OCI-LY3 (cell line): ENCODE data around the gene FANCG.
A peak's percentile ranks its signal among the peaks of the same experiment; 100 is the strongest.

Source experiments
- H2AFZ ChIP-seq: fragments of 200-600, 300-600 bp; shearing (Covaris generic); 2 replicates; pipeline ENCODE4 v1.6.0; 2014; ENCODE audit warnings: antibody characterized with exemption, low read depth, low read length
- H3K27ac ChIP-seq: fragments of 200-600, 300-600 bp; sonication (generic); 2 replicates; pipeline ENCODE4 v1.5.1; 2014; ENCODE audit warnings: mild to moderate bottlenecking, low read length, moderate library complexity, mixed read lengths
- H3K27me3 ChIP-seq: fragments of 200-600, 300-600 bp; sonication (generic); 2 replicates; pipeline ENCODE4 v1.6.1; 2014; ENCODE audit warnings: low read depth, low read length, mixed read lengths
- H3K36me3 ChIP-seq: fragments of 200-600, 300-600 bp; sonication (generic); replicated peaks from 2 replicates; pipeline ENCODE3; 2014; ENCODE audit warnings: low read depth, low read length, mixed read lengths
- H3K4me1 ChIP-seq: fragments of 300-600, 200-600 bp; sonication (generic); 2 replicates; pipeline ENCODE4 v1.6.1; 2014; ENCODE audit warnings: low read length, mixed read lengths
- H3K4me2 ChIP-seq: fragments of 200-600, 300-600 bp; sonication (generic); 2 replicates; pipeline ENCODE4 v1.6.1; 2014; ENCODE audit warnings: low read length, mixed read lengths
- H3K4me3 ChIP-seq: fragments of 300-600, 200-600 bp; sonication (generic); 2 replicates; pipeline ENCODE4 v1.5.1; 2014; ENCODE audit warnings: antibody characterized with exemption, mild to moderate bottlenecking, low read length, moderate library complexity
- H3K79me2 ChIP-seq: fragments of 300-600, 200-600 bp; shearing (Covaris generic); 2 replicates; pipeline ENCODE4 v1.6.1; 2014; ENCODE audit warnings: mild to moderate bottlenecking, low read length, mixed read lengths
- H3K9ac ChIP-seq: fragments of 300-600, 200-600 bp; shearing (Covaris generic); 2 replicates; pipeline ENCODE4 v1.6.0; 2014; ENCODE audit warnings: mild to moderate bottlenecking, low read length, moderate library complexity
- H3K9me3 ChIP-seq: fragments of 200-600, 300-600 bp; shearing (Covaris generic); 2 replicates; pipeline ENCODE4 v1.6.1; 2014; ENCODE audit warnings: low read length, mixed read lengths; ENCODE audit not compliant: insufficient read depth
- H4K20me1 ChIP-seq: fragments of 200-600, 300-600 bp; sonication (generic); 2 replicates; pipeline ENCODE4 v1.6.1; 2016; ENCODE audit warnings: low read length, mixed read lengths; ENCODE audit not compliant: insufficient read depth
- EZH2phosphoT487 ChIP-seq: fragments of 200-600 bp; shearing (Covaris generic); IDR thresholded peaks from 2 replicates; pipeline ENCODE4 v1.6.1; 2018; ENCODE audit warnings: antibody characterized with exemption, mixed run types, low read depth
- TF ChIP-seq, protein P1 (sequence below): fragments of 200-600, 300-600 bp; sonication (generic); IDR thresholded peaks from 2 replicates; pipeline ENCODE4 v1.5.1; 2014; ENCODE audit warnings: antibody characterized with exemption, low read length, low read depth

FANCG gene

DNA sequence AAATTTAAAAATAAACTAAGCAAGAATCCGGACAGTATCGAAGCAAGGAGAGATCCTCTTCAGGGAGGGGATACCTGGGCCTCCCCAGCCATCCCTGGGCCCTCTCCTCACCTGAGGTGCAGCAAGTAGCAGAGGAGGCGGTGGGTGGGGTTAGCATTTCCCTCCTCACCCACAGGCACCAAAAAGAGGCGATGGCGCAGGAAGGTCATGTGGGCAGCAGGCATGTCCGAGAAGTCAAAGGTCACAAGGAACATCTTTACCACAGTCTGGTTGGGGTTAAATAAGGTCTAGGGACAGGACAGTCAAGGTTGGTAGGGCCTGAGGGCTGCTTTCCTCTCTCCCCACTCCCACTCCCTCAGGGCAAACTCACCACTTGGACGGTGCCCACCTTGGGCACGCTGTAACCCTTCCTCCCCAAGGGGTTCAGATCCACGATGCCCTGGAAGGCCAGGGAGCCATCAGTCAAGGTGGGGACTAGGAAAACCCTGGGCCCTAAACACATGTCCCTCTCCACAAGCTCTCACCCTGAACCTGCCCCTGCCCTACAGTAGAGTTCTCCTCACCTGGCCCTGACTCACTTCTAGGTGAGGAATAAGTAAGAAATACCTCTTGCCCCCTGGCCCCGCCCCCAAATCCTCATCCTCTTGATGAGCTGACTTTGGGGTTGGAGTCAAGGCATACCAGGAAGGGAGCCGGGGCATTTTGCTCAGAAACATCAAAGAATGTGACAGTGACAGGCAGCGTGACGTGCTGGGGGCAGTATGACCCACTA is 26.0 kb upstream of the FANCG start:
- Histone ChIP-seq H3K4me3 (no peak overlapping the region), H2AFZ (no peak overlapping the region), H3K4me2 (no peak overlapping the region), H3K9ac (no peak overlapping the region), H3K36me3 (peaks cover 13% of the 10 kb centered on the region), H3K4me1 (peaks cover 18% of the 10 kb centered on the region), H3K79me2 (peaks cover 19% of the 10 kb centered on the region), H3K9me3 (no peaks in the 10 kb centered on the region), H3K27ac (no peak overlapping the region), H3K27me3 (no peaks in the 10 kb centered on the region), H4K20me1 (0 out of 2 replicates have a peak, but pooled peaks cover 5% of the 10 kb centered on the region)
- TF ChIP-seq, protein P1, sequence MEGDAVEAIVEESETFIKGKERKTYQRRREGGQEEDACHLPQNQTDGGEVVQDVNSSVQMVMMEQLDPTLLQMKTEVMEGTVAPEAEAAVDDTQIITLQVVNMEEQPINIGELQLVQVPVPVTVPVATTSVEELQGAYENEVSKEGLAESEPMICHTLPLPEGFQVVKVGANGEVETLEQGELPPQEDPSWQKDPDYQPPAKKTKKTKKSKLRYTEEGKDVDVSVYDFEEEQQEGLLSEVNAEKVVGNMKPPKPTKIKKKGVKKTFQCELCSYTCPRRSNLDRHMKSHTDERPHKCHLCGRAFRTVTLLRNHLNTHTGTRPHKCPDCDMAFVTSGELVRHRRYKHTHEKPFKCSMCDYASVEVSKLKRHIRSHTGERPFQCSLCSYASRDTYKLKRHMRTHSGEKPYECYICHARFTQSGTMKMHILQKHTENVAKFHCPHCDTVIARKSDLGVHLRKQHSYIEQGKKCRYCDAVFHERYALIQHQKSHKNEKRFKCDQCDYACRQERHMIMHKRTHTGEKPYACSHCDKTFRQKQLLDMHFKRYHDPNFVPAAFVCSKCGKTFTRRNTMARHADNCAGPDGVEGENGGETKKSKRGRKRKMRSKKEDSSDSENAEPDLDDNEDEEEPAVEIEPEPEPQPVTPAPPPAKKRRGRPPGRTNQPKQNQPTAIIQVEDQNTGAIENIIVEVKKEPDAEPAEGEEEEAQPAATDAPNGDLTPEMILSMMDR, result no peak
- TF ChIP-seq EZH2phosphoT487, result no peak

DNA sequence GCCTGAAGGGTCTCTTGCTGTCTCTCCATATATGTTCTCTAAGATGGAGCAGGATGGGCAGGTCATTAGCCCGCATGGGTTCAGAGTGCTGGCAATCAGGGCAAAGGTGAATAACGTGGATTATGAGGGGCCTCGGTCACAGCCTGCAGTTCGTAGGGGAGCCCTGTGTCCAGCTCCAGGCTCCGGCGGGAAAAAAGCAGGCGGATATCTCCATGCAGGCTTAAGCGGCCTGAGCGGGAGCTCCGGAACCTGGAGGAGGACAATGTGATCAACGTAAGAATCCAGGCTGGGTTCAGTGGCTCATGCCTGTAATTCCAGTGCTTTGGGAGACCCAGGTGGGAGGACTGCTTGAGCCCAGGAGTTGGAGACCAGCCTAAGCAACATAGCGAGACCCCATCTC is 25.4 kb upstream of the FANCG start:
- no peaks in the 10 kb centered on the region for H3K9me3 ChIP-seq
- peaks cover 19% of the 10 kb centered on the region for H3K79me2 ChIP-seq
- no peaks in the 10 kb centered on the region for H3K27me3 ChIP-seq
- no peak overlapping the region for H2AFZ ChIP-seq
- no peak overlapping the region for H3K9ac ChIP-seq
- H3K4me2 ChIP-seq, result no peak overlapping the region
- H3K4me3 ChIP-seq, result no peak overlapping the region
- H3K4me1 ChIP-seq, result peaks cover 13% of the 10 kb centered on the region
- H4K20me1 ChIP-seq, result 0 out of 2 replicates have a peak, but pooled peaks cover under 1% of the 10 kb centered on the region
- peaks cover 18% of the 10 kb centered on the region for H3K36me3 ChIP-seq
- no peak overlapping the region for H3K27ac ChIP-seq
- TF ChIP-seq EZH2phosphoT487, result no peak
- TF ChIP-seq, protein P1, result no peak

DNA sequence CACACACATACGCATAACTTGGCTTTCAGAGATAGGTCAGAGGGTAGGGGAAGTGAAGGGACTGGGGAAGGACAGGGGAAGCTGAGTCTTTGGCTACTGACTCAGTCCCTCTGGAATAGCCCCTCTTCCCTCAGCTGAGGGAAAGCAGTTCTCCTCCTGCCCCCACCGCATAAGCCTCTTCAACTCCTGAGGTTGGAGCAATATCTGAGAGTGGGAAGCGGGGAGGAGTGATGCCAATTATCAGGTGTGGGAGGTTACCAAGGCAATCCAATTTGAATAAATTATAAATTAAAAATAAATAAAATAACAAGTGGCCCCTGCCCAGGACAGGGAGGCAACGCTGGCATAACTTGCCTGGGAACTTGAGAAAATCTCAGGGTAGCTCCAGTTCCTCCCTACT is 24.8 kb upstream of the FANCG start:
- Histone ChIP-seq H3K36me3 (peaks cover 22% of the 10 kb centered on the region), H2AFZ (no peak overlapping the region), H3K4me3 (no peak overlapping the region), H3K27me3 (no peaks in the 10 kb centered on the region), H3K4me2 (no peak overlapping the region), H3K79me2 (peaks cover 19% of the 10 kb centered on the region), H3K27ac (no peak overlapping the region), H4K20me1 (no peaks in the 10 kb centered on the region), H3K4me1 (peaks cover 13% of the 10 kb centered on the region), H3K9ac (no peak overlapping the region), H3K9me3 (no peaks in the 10 kb centered on the region)
- TF ChIP-seq, protein P1, result no peak
- TF ChIP-seq EZH2phosphoT487, result no peak

DNA sequence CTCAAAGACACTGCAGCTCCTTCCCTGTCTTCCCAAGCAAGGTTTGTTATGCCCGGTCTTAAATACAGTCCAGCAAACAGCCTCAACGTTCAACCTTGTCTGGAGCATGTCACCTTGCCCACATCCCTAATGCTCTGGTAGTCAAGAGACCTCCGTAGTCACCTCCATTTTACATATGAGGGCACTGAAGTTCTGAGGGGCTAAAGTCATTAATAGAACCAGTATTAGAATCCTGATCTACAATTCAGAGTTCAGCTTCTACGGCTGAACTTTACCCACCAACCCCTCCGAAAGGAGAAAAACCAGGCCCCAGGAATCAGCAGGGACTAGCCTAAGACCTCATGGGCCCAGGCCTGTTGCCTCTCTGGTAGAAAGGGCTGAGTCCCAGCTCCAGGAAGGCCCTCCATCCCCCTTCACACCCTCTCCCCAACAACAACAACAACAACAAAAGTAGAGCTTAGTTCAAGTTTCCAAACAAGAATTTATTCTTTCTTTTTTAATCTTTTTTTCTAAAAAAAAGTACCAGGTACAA is 24.0 kb upstream of the FANCG start:
- H3K36me3 ChIP-seq, result peaks cover 23% of the 10 kb centered on the region
- no peaks in the 10 kb centered on the region for H4K20me1 ChIP-seq
- H3K27me3 ChIP-seq, result no peaks in the 10 kb centered on the region
- no peak for TF ChIP-seq EZH2phosphoT487
- peaks cover 13% of the 10 kb centered on the region for H3K4me1 ChIP-seq
- peak overlapping the region; percentile 79 for H3K4me2 ChIP-seq
- peak overlapping the region; percentile 41; the same call in 1 of the 2 replicates for H3K9ac ChIP-seq
- H3K9me3 ChIP-seq, result no peaks in the 10 kb centered on the region
- H3K27ac ChIP-seq, result peak overlapping the region; percentile 26; the same call in 1 of the 2 replicates
- H3K79me2 ChIP-seq, result peaks cover 19% of the 10 kb centered on the region
- H3K4me3 ChIP-seq, result peak overlapping the region; percentile 97
- no peak overlapping the region for H2AFZ ChIP-seq
